Renal pelvis (tissue), 4 donors: ENCODE results near the gene LHPP. TPM values are rescaled to one million over a fixed set of nuclear protein-coding genes. Genes with fewer than 3 reads are reported as not detected.
"Not testable (repeated sequence)": the region's sequence is repeated elsewhere in the genome, so short reads cannot be mapped to it uniquely, and the experiment has no call there.

Experiments used
- DNase-seq: peaks from one replicate; pipeline ENCODE4 v3.0.0-alpha.2; 2013
- polyA plus RNA-seq, 3 donors: library from polyadenylated mRNA; unstranded; fragments of 120-200 nt; gene quantifications; one replicate each; pipeline ENCODE4 v1.2.1, GENCODE V29; 2013; ENCODE audit not compliant: insufficient read length in 3 of 3

The LHPP gene
- polyA plus RNA-seq, 3 donors: 19.6 to 26.3 (median 24.2) TPM

DNA sequence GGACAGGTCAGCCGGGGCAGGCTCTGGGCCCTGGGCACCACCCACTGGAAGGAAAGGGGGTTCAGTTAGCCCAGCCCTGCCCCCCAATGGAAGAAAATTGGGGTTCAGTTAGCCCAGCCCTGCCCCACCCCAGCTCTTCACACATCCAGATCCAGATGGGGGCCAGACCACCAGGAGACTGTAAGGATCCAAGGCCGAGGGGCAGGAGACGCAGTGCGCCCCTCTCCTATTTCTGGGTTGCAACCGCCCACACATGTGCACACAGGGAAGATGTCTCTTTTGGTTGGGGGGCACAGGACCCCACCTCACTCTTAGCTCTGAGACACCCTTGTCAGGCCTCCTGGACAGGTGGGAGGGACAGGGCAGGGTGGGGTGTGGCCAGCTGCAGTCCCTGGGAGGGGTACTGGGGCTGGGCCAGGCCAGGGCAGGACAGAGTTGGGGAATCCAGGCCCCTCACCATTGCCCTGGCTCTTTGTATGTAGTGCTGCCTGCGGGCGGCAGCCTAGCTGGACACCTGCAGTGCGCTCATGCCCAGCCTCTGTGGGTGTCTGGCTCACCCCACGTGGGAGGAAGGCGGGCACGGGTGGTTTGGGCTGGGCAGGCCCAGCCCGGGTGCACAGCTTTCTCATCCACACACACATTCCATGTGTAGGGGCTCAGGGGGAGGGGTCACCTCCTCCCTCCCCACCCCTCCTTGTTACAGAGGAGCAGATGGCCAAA lies 141.2 kb downstream of the LHPP start:
- no peak for DNase-seq

GRCh38 chr10:124603376-124604213 lies 142.0 kb downstream of the LHPP start:
- DNase-seq: no peak

DNA sequence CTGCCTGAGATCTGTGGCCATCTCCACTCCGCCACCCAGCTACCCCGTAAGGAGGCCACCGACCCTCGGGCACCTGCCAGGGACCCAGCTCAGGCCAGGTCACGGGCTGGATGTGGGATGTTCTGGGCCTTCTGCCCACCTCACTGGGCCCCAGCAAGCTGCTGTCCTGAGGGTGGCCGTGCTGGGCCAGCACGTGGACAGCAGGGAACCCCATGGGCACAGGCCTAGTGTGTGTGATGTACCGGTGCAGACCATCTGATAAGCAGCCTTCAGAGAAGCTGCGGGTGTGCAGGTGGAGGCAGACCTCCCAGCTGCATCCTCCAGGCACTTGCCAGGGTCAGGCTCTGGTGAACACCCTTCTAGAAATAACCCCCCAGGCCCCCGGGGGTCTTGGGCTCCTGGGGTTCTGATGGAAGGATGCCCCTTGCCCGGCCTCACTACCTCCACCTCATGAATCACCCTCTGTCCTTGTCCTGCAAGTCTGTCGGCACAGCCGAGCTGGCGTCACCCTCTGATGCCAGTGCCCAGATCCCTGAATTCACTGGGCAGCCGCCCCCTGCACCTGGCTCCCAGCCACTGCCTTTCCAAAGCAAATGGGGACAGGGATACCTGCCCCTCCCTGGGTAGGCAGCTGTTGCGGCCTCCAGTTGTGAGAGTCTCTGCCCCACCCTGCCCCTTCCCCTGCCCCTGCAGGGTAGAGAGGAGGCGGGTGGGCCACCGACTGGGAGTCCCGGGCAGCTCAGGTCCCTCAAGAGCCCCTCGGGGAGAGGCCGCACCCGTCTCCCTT lies 142.8 kb downstream of the LHPP start:
- DNase-seq: no peak

DNA sequence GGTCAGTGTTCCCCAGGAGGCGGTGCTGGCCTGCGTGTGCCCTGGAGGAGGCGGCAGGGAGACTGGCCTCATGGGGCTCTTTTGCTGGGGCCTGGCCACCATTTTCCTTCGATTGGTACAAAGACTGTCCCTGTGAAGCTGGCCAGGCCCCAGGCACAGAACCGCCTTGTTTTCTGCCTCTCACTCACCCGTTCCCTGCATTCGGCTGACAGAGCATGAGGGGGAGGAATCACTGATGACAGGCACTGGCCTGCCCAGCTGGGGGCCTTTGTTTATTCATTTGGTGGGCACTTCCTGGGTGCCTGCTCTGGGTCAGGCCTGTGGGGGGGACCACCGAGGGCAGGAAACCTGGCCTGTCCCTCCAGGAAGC lies 143.4 kb downstream of the LHPP start:
- no peak for DNase-seq

GRCh38 chr10:124605481-124605855 lies 143.8 kb downstream of the LHPP start:
- DNase-seq: no peak

DNA sequence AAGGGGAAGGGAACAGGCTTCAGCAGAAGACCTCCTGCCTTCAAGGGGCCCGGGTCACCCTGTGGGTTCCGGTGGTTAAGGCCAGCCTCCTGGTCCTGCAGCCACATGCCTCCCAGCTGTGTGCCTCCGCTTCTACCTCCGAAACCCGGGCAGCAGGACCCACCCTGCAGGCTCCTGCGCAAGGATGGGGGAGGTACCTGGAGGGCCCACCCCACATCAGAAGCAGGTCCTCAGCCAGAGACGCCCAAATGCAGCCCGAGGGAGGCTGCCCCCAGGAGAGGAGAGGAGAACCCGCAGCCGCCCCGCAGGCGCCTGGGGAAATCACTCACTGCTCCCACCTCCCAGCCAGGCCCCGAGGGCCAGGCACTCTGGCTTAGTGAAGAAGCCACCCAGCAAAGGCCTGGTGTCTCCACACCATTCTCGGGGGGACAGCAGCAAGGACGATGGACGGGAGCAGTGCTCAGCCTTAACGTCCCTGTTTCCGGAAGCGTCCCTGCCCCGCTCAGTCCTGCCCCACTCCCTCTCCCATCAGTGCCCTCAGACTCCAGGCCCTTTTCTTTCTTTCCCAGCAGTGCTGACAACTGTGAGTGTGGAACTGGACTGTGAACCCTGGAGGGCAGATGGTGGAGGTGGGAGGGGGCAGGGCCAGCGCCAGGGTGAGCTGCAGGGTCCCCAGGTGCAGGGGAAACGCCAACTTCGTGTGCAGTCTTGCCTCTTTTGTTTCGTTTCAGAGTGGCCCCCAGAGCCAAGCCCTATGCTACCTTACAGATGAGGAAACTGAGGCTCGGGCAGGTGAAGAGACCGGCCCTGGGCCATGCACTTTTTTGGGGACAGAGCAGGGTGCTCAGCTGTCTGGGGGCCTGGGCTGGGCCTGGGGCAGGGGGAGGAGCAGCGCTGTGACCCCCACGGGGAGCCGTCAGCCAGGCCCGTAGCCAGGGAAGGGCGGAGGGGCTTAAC lies 144.5 kb downstream of the LHPP start:
- no peak for DNase-seq

GRCh38 chr10:124606822-124607221 lies 145.2 kb downstream of the LHPP start:
- no peak for DNase-seq

DNA sequence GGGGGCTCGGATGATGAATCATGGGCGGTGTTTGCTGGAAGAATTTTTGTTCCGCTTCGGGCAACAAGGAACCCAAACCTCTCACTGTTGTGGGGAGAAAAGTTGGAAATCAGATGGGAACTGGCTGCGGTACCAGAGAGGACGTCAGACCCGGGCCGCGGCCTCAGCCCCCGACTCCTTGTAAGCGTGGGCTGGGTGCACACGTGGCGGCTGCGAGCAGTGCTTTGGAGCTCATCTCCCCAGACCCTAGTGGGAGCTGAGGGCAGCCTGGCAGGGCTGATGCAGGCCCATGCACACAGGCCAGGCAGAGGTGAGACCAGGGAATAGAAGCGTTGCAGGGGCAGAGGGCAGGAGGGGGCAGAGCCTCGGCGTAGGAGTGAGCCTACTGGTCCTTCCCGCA lies 146.1 kb downstream of the LHPP start:
- no peak for DNase-seq

GRCh38 chr10:124608093-124608721 lies 146.6 kb downstream of the LHPP start:
- no peak for DNase-seq

DNA sequence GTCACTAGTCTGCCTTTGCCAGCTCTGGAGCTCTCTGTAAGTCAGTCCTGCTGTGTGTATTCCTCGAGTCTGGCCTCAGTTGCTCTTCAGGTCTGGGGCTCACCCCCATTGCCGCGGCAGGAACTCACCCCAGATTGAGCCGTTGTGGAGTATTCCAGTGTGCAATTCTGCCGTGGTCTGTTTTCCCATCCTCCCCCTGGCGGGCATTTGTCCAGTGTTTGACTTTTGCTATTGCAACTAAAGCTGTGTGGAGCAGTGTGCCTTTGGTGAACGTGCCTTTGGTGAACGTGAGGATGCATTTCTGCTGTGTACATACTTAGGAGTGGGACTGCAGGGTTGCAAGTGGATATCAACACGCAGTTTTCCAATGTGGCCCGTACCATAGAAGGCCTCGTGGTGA lies 148.1 kb downstream of the LHPP start:
- DNase-seq: no peak

- not testable (repeated sequence) for DNase-seq
Observed at GRCh38 chr10:124610186-124610585, 148.6 kb downstream of the LHPP start.

DNA sequence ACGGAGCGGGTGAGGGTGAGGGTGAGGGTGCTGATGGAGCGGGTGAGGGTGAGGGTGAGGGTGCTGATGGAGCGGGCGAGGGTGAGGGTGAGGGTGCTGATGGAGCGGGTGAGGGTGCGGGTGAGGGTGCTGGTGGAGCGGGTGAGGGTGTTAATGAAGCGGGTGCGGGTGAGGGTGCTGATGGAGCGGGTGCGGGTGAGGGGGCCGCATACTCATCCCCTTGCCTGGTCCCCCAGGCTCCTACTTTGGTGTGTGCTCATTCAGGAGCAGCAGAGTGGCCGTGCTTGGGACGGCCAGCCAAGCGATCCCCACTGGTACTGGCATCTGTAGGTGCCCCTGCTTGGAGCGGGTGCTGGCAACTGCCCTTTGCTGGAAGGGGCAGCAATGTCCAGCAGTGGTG lies 149.2 kb downstream of the LHPP start:
- not testable (repeated sequence) for DNase-seq

GRCh38 chr10:124611738-124612137 lies 150.1 kb downstream of the LHPP start:
- no peak for DNase-seq

GRCh38 chr10:124612611-124613498 lies 151.2 kb downstream of the LHPP start:
- DNase-seq: no peak

DNA sequence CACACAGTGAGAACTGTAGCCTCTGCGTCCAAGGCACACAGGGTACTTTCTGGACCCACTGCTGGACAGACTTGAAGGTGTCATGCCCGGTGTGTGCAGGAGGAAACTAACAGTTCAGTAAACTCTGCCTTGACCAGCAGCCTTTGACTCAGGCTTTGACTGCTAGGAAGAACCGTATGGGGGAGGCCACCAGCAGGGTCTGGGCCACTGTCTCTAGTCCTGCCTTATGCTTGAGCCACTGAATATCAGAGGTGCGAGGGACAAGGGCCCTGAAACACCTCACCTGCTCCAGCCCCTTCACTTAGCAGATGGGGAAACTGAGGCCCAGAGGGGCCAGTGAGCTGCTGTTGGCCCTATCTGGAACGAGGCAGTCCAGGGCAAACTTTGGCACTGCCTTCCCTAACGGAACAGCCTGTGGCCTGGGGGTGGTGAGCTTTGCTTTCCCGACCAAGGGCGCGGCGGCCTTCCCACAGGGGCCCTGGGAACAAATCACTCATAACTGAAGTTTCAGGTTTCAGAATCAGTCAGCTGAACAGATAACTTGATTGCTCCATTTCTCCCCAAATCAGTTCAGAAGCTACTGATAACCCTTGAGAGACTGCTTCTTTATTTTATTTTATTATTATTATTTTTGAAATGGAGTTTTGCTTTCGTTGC lies 152.5 kb downstream of the LHPP start:
- DNase-seq: no peak

DNA sequence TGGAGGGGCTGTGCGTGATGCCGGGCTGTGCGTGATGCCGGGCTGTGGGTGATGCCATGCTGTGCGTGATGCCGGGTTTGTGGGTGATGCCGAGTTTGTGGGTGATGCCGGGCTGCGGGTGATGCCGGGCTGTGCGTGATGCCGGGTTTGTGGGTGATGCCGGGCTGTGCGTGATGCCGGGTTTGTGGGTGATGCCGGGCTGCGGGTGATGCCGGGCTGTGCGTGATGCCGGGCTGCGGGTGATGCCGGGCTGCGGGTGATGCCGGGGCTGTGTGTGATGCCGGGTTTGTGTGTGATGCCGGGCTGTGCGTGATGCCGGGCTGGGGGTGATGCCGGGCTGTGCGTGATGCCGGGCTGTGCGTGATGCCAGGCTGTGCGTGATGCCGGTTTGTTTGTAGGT lies 153.6 kb downstream of the LHPP start:
- no peak for DNase-seq

DNA sequence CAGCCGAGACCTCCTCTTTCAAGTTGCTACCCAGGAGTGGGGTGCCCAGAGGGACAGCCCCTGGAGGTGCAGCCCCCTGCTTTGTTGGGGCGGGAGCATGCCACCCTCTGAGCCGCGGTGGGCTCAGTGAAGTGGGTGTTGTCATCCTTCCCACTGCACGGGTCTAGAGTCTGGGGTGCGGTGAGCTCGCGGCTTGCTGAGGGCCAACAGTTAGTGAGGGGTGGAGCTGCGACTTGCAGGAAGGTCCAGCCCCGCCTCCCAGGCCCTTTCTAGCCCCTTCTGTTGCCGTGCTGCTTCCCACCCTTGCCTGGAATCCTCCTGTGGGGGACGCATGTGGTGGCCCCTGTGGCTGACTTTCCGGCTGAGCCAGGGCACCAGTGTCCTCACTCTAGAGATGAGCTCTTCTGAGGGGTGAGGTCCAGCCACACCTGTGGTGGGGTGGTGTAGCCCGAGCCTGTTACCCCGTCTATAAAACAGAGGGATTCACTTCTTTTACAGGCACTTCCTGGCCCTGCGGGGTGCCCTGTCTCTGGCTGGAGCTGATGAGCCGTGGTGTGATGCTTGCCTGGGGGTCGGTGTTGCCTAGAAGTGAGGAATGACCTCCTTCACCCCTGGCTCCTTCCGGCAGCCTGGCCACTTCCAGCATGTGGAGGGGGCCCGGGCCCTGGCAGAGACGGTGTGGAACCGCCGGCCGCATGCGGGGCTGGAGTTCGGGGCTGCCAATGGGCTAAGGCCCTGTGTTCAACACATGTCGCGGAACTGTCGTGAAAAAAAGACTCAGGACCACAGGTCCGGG lies 154.6 kb downstream of the LHPP start:
- DNase-seq: no peak

DNA sequence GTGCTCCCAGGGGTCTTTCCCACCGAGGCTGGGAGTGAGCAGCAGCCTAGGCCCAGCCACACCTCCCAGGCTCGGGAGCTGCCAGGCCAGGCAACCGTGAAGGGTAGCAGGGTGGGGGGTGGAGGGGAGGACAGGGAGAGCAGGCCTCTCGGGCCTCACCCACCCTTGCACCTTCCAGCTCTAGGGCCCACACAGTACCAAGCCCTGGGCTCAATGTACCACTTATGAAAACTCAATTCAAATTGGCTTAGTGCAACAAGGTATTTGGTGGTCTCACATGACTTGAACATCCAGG lies 155.2 kb downstream of the LHPP start:
- no peak for DNase-seq
